Body of pancreas (tissue), 4 donors: Measurements from ENCODE around the gene MAGI3.

ENCODE experiments used
- POLR2A ChIP-seq, 3 donors: fragments of 450-650 bp; IDR thresholded peaks; one replicate each; pipeline ENCODE4 v1.6.1; 2016; ENCODE audit warnings: antibody characterized with exemption in 3 of 3, mild to moderate bottlenecking in 2 of 3
- TF ChIP-seq, protein P1 (sequence below), 7 experiments: fragments of 450-650 bp in 4 of 7; fragments of 200-600 bp in 3 of 7; sonication (generic) in 3 of 7; IDR thresholded peaks; one replicate each; pipeline ENCODE4 v1.5.1; 2016 to 2019; ENCODE audit warnings: antibody characterized with exemption in 7 of 7

DNA sequence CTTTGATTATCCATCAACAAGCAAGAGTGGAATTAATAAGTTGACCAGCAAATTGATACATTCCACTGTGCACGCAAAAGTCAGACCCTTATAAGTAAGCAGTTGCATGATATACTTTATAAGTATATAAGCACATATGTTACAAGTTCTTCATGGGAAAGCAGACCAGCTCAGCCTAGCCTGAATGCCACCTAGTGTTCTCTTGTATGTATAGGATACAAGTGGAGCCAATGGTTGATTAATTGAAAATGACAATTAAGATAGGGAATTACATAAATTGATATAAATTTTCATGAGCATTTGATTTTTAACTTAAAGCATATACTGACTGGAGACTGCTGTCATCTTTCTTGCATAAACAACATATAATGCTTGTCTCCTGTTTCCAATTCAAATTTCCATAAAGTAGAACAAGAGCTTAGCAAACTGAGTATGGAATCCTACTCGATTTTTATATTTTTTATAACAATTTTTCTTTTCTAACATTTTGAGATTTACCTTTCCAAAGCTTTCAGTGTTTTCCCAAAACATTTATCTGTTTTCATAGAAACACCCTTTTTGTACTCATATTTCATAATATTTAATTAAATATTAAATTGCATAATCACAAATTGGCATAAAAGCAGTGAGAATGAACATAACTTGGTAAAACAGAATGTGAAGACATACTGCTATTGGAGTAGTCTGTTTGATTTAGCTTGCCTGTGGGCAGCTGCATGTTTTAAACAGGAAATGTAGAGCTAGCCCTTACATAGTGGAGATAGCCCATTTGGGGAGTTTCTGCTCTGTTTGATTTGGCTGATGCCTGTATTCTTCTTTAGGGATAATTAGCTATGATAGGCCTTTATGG, 62.8 kb downstream of the MAGI3 start:
- no peak for TF ChIP-seq POLR2A (IDR thresholded peaks at IDR 0.05)
- TF ChIP-seq, protein P1, sequence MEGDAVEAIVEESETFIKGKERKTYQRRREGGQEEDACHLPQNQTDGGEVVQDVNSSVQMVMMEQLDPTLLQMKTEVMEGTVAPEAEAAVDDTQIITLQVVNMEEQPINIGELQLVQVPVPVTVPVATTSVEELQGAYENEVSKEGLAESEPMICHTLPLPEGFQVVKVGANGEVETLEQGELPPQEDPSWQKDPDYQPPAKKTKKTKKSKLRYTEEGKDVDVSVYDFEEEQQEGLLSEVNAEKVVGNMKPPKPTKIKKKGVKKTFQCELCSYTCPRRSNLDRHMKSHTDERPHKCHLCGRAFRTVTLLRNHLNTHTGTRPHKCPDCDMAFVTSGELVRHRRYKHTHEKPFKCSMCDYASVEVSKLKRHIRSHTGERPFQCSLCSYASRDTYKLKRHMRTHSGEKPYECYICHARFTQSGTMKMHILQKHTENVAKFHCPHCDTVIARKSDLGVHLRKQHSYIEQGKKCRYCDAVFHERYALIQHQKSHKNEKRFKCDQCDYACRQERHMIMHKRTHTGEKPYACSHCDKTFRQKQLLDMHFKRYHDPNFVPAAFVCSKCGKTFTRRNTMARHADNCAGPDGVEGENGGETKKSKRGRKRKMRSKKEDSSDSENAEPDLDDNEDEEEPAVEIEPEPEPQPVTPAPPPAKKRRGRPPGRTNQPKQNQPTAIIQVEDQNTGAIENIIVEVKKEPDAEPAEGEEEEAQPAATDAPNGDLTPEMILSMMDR (IDR thresholded peaks at IDR 0.05) = peak in 6 of 7 experiments; percentile 19 to 53 (median 42)
